Measurements from ENCODE around the gene PLEKHM3. TPM values are rescaled to one million over a fixed set of nuclear protein-coding genes. Genes with fewer than 3 reads are reported as not detected.
A peak's percentile ranks its signal among the peaks of the same experiment; 100 is the strongest.

Gene PLEKHM3
- total and polyA plus RNA-seq, 8 donors = 14.4 to 17.9 (median 16.0) TPM

GRCh38 chr2:208015475-208015874 is 9.9 kb downstream of the PLEKHM3 start:
- Histone ChIP-seq H3K4me1 (peaks cover 5 to 48% of the 10 kb centered on the region in 2 donors), H3K4me3 (no peak overlapping the region), H3K27ac (no peak overlapping the region), H3K9me3 (no peaks in the 10 kb centered on the region), H3K36me3 (no peaks in the 10 kb centered on the region), H3K27me3 (no peaks in the 10 kb centered on the region)
- peak; percentile 83 for ATAC-seq
- intact Hi-C loops (cut with DNase I) = no loop called here
- TF ChIP-seq, protein P1, sequence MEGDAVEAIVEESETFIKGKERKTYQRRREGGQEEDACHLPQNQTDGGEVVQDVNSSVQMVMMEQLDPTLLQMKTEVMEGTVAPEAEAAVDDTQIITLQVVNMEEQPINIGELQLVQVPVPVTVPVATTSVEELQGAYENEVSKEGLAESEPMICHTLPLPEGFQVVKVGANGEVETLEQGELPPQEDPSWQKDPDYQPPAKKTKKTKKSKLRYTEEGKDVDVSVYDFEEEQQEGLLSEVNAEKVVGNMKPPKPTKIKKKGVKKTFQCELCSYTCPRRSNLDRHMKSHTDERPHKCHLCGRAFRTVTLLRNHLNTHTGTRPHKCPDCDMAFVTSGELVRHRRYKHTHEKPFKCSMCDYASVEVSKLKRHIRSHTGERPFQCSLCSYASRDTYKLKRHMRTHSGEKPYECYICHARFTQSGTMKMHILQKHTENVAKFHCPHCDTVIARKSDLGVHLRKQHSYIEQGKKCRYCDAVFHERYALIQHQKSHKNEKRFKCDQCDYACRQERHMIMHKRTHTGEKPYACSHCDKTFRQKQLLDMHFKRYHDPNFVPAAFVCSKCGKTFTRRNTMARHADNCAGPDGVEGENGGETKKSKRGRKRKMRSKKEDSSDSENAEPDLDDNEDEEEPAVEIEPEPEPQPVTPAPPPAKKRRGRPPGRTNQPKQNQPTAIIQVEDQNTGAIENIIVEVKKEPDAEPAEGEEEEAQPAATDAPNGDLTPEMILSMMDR (IDR thresholded peaks at IDR 0.05) = no peak
- DNase-seq = no peak

- H3K36me3 ChIP-seq = no peaks in the 10 kb centered on the region
- H3K27ac ChIP-seq = no peak overlapping the region
- no peak for DNase-seq
- no peaks in the 10 kb centered on the region for H3K27me3 ChIP-seq
- intact Hi-C loops (cut with DNase I) = no loop called here
- H3K4me1 ChIP-seq = peaks cover 5 to 55% of the 10 kb centered on the region in 2 donors
- ATAC-seq = peak; percentile 39
- H3K4me3 ChIP-seq = no peak overlapping the region
- TF ChIP-seq, protein P1 (IDR thresholded peaks at IDR 0.05) = no peak
- H3K9me3 ChIP-seq = no peaks in the 10 kb centered on the region
Measured at GRCh38 chr2:208013285-208014178, 11.8 kb downstream of the PLEKHM3 start.

- intact Hi-C loops (cut with DNase I) = no loop called here
- no peaks in the 10 kb centered on the region for H3K9me3 ChIP-seq
- H3K4me3 ChIP-seq = no peak overlapping the region
- no peaks in the 10 kb centered on the region for H3K36me3 ChIP-seq
- ATAC-seq (no peak), DNase-seq (no peak)
- TF ChIP-seq, protein P1 (IDR thresholded peaks at IDR 0.05) = no peak
- peaks cover 5 to 44% of the 10 kb centered on the region in 2 donors for H3K4me1 ChIP-seq
- no peaks in the 10 kb centered on the region for H3K27me3 ChIP-seq
- H3K27ac ChIP-seq = peak overlapping the region in 1 of 2 donors; percentile 38
Measured at GRCh38 chr2:208012449-208012848, 12.9 kb downstream of the PLEKHM3 start.

- peaks cover 1 to 41% of the 10 kb centered on the region in 2 donors for H3K4me1 ChIP-seq
- no peak overlapping the region for H3K4me3 ChIP-seq
- H3K36me3 ChIP-seq = no peaks in the 10 kb centered on the region
- DNase-seq = no peak
- H3K27me3 ChIP-seq = no peaks in the 10 kb centered on the region
- TF ChIP-seq, protein P1 (IDR thresholded peaks at IDR 0.05) = no peak
- H3K27ac ChIP-seq = peak overlapping the region in 1 of 2 donors; percentile 43
- intact Hi-C loops (cut with DNase I) = no loop called here
- no peaks in the 10 kb centered on the region for H3K9me3 ChIP-seq
- ATAC-seq = peak; percentile 57
Measured at GRCh38 chr2:208010506-208010905, 14.8 kb downstream of the PLEKHM3 start.

DNA sequence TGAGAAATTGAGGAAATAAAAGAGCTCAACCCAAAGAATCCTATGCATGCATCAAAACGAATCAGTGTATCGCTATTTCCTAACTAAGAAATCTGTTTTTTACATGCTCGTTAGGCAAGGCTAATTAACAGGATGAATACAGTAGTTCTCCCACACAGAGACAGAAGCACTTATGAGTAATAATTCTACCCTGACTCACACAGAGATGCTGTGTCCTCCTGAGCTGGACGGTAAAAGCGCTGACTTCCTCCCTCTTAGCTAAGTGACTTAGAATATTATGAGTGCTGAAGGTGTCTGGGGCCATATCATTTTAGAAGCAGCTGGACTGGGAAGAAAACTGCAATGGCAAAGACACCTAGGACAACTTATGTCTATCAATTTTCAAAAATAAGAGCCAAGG is 18.5 kb downstream of the PLEKHM3 start:
- DNase-seq (no peak), ATAC-seq (no peak)
- Histone ChIP-seq H3K4me3 (no peak overlapping the region), H3K27me3 (no peaks in the 10 kb centered on the region), H3K9me3 (no peaks in the 10 kb centered on the region), H3K27ac (no peak overlapping the region), H3K36me3 (peaks cover 0 to under 1% of the 10 kb centered on the region in 2 donors), H3K4me1 (peaks cover 0 to 13% of the 10 kb centered on the region in 2 donors)
- TF ChIP-seq, protein P1 (IDR thresholded peaks at IDR 0.05) = no peak
- intact Hi-C loops (cut with DNase I) = no loop called here

Data from left lung (tissue), 10 donors.